ENCODE results near the gene TDG. TPM values are rescaled to one million over a fixed set of nuclear protein-coding genes. Genes with fewer than 3 reads are reported as not detected.

Gene TDG
- total and polyA plus RNA-seq, 4 donors, result 5.0 to 18.7 (median 11.8) TPM

GRCh38 chr12:103975368-103975767 is 9.7 kb downstream of the TDG start:
- Histone ChIP-seq H3K9me3 (ENCODE audit: control insufficient read depth in 4 of 4, low read length in 3 of 4) (no peaks in the 10 kb centered on the region), H3K27ac (ENCODE audit: low read depth in 1 of 2, low read length in 2 of 2) (no peak overlapping the region), H3K27me3 (ENCODE audit: control insufficient read depth in 4 of 4, insufficient read depth in 4 of 4, low read length in 3 of 4) (no peaks in the 10 kb centered on the region), H3K36me3 (ENCODE audit: control insufficient read depth in 4 of 4, insufficient read depth in 3 of 4, low read depth in 1 of 4, low read length in 3 of 4) (peaks cover 6 to 23% (median 20%) of the 10 kb centered on the region in 4 donors), H3K4me3 (ENCODE audit: low read depth in 1 of 3, low read length in 3 of 3) (no peak overlapping the region), H3K4me1 (ENCODE audit: control insufficient read depth in 4 of 4, insufficient read depth in 4 of 4, low read length in 3 of 4) (peaks cover 0 to 2% (median 0%) of the 10 kb centered on the region in 4 donors), H3K9ac (ENCODE audit: low read depth in 1 of 2, low read length in 2 of 2) (no peak overlapping the region)
- no peak for TF ChIP-seq NR2F2 (IDR thresholded peaks at IDR 0.05)
- TF ChIP-seq, protein P1, sequence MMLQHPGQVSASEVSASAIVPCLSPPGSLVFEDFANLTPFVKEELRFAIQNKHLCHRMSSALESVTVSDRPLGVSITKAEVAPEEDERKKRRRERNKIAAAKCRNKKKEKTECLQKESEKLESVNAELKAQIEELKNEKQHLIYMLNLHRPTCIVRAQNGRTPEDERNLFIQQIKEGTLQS (IDR thresholded peaks at IDR 0.05), result no peak
- no peak for TF ChIP-seq FOXA1 (IDR thresholded peaks at IDR 0.05)
- TF ChIP-seq GABPA (IDR thresholded peaks at IDR 0.05 in 1 of 2, conservative IDR thresholded peaks at IDR 0.05 in 1 of 2), result no peak
- 86% methylated on average over 2 of the region's 2 CpGs for WGBS
- DNase-seq (ENCODE audit: low spot score), result no peak

- Histone ChIP-seq H3K4me1 (ENCODE audit: control insufficient read depth in 4 of 4, insufficient read depth in 4 of 4, low read length in 3 of 4) (peaks cover 0 to 2% (median 0%) of the 10 kb centered on the region in 4 donors), H3K9ac (ENCODE audit: low read depth in 1 of 2, low read length in 2 of 2) (no peak overlapping the region), H3K9me3 (ENCODE audit: control insufficient read depth in 4 of 4, low read length in 3 of 4) (no peaks in the 10 kb centered on the region), H3K27ac (ENCODE audit: low read depth in 1 of 2, low read length in 2 of 2) (no peak overlapping the region), H3K27me3 (ENCODE audit: control insufficient read depth in 4 of 4, insufficient read depth in 4 of 4, low read length in 3 of 4) (no peaks in the 10 kb centered on the region), H3K4me3 (ENCODE audit: low read depth in 1 of 3, low read length in 3 of 3) (no peak overlapping the region), H3K36me3 (ENCODE audit: control insufficient read depth in 4 of 4, insufficient read depth in 3 of 4, low read depth in 1 of 4, low read length in 3 of 4) (peaks cover 12 to 46% (median 42%) of the 10 kb centered on the region in 4 donors)
- 95% methylated on average over 4 of the region's 4 CpGs for WGBS
- TF ChIP-seq RXRA (IDR thresholded peaks at IDR 0.05) (no peak), EGR1 (IDR thresholded peaks at IDR 0.05; ENCODE audit: low read depth in 2 of 2) (no peak), HNF4G (IDR thresholded peaks at IDR 0.05) (no peak), JUND (IDR thresholded peaks at IDR 0.05) (no peak), SP1 (IDR thresholded peaks at IDR 0.05) (no peak), FOXA1 (IDR thresholded peaks at IDR 0.05) (no peak), NR2F2 (IDR thresholded peaks at IDR 0.05) (no peak), RAD21 (IDR thresholded peaks at IDR 0.05) (no peak)
- TF ChIP-seq, protein P2, sequence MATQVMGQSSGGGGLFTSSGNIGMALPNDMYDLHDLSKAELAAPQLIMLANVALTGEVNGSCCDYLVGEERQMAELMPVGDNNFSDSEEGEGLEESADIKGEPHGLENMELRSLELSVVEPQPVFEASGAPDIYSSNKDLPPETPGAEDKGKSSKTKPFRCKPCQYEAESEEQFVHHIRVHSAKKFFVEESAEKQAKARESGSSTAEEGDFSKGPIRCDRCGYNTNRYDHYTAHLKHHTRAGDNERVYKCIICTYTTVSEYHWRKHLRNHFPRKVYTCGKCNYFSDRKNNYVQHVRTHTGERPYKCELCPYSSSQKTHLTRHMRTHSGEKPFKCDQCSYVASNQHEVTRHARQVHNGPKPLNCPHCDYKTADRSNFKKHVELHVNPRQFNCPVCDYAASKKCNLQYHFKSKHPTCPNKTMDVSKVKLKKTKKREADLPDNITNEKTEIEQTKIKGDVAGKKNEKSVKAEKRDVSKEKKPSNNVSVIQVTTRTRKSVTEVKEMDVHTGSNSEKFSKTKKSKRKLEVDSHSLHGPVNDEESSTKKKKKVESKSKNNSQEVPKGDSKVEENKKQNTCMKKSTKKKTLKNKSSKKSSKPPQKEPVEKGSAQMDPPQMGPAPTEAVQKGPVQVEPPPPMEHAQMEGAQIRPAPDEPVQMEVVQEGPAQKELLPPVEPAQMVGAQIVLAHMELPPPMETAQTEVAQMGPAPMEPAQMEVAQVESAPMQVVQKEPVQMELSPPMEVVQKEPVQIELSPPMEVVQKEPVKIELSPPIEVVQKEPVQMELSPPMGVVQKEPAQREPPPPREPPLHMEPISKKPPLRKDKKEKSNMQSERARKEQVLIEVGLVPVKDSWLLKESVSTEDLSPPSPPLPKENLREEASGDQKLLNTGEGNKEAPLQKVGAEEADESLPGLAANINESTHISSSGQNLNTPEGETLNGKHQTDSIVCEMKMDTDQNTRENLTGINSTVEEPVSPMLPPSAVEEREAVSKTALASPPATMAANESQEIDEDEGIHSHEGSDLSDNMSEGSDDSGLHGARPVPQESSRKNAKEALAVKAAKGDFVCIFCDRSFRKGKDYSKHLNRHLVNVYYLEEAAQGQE (IDR thresholded peaks at IDR 0.05), result no peak
- TF ChIP-seq, protein P1 (IDR thresholded peaks at IDR 0.05), result no peak
- no peak for DNase-seq (ENCODE audit: low spot score)
Observed at GRCh38 chr12:103978384-103978982, 12.8 kb downstream of the TDG start.

DNA sequence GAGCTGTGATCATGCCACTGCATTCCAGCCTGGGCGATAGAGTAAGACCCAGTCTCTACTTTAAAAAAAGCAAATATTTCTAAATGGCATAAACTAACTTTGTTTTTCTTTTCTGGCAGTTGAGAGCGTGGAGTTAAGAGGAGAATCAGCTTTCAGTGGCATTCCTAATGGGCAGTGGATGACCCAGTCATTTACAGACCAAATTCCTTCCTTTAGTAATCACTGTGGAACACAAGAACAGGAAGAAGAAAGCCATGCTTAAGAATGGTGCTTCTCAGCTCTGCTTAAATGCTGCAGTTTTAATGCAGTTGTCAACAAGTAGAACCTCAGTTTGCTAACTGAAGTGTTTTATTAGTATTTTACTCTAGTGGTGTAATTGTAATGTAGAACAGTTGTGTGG is 21.2 kb downstream of the TDG start:
- Histone ChIP-seq H3K9ac (ENCODE audit: low read depth in 1 of 2, low read length in 2 of 2) (no peak overlapping the region), H3K9me3 (ENCODE audit: control insufficient read depth in 4 of 4, low read length in 3 of 4) (no peaks in the 10 kb centered on the region), H3K36me3 (ENCODE audit: control insufficient read depth in 4 of 4, insufficient read depth in 3 of 4, low read depth in 1 of 4, low read length in 3 of 4) (peaks cover 9 to 55% (median 47%) of the 10 kb centered on the region in 4 donors), H3K27me3 (ENCODE audit: control insufficient read depth in 4 of 4, insufficient read depth in 4 of 4, low read length in 3 of 4) (no peaks in the 10 kb centered on the region), H3K4me1 (ENCODE audit: control insufficient read depth in 4 of 4, insufficient read depth in 4 of 4, low read length in 3 of 4) (no peaks in the 10 kb centered on the region), H3K4me3 (ENCODE audit: low read depth in 1 of 3, low read length in 3 of 3) (no peak overlapping the region), H3K27ac (ENCODE audit: low read depth in 1 of 2, low read length in 2 of 2) (no peak overlapping the region)
- 74% methylated on average over 2 of the region's 2 CpGs for WGBS
- TF ChIP-seq NR2F2 (IDR thresholded peaks at IDR 0.05) (no peak), RXRA (IDR thresholded peaks at IDR 0.05) (no peak), EGR1 (IDR thresholded peaks at IDR 0.05; ENCODE audit: low read depth in 2 of 2) (no peak), HNF4A (conservative IDR thresholded peaks at IDR 0.05) (no peak)
- TF ChIP-seq, protein P2 (IDR thresholded peaks at IDR 0.05), result no peak
- TF ChIP-seq, protein P3, sequence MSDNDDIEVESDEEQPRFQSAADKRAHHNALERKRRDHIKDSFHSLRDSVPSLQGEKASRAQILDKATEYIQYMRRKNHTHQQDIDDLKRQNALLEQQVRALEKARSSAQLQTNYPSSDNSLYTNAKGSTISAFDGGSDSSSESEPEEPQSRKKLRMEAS (IDR thresholded peaks at IDR 0.05), result no peak
- TF ChIP-seq, protein P4, sequence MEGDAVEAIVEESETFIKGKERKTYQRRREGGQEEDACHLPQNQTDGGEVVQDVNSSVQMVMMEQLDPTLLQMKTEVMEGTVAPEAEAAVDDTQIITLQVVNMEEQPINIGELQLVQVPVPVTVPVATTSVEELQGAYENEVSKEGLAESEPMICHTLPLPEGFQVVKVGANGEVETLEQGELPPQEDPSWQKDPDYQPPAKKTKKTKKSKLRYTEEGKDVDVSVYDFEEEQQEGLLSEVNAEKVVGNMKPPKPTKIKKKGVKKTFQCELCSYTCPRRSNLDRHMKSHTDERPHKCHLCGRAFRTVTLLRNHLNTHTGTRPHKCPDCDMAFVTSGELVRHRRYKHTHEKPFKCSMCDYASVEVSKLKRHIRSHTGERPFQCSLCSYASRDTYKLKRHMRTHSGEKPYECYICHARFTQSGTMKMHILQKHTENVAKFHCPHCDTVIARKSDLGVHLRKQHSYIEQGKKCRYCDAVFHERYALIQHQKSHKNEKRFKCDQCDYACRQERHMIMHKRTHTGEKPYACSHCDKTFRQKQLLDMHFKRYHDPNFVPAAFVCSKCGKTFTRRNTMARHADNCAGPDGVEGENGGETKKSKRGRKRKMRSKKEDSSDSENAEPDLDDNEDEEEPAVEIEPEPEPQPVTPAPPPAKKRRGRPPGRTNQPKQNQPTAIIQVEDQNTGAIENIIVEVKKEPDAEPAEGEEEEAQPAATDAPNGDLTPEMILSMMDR (IDR thresholded peaks at IDR 0.05; ENCODE audit: low read depth, low read length, missing input control), result no peak
- no peak for DNase-seq (ENCODE audit: low spot score)

Data from liver (tissue), 9 donors.